Effector memory CD4-positive, alpha-beta T cell (primary cell): Measurements from ENCODE around the gene RNPEPL1.
A peak's percentile ranks its signal among the peaks of the same experiment; 100 is the strongest.

Experiments
- DNase-seq, 3 donors: peaks; one replicate each; pipeline ENCODE4 v3.0.0-alpha.2; 2020
- H3K27ac ChIP-seq: 2 replicates; pipeline ENCODE4 v1.7.0; 2013; ENCODE audit warnings: mild to moderate bottlenecking, low read length, moderate library complexity; ENCODE audit not compliant: insufficient read depth, poor library complexity, severe bottlenecking
- H3K27me3 ChIP-seq: replicated peaks from 2 replicates; pipeline ENCODE4 v1.7.0; 2013; ENCODE audit warnings: mild to moderate bottlenecking, low read length; ENCODE audit not compliant: insufficient read depth, control insufficient read depth, poor library complexity, severe bottlenecking
- H3K36me3 ChIP-seq: 2 replicates; pipeline ENCODE4 v1.7.0; 2013; ENCODE audit warnings: mild to moderate bottlenecking, low read length, moderate library complexity; ENCODE audit not compliant: control insufficient read depth, insufficient read depth
- H3K4me1 ChIP-seq: 2 replicates; pipeline ENCODE4 v1.7.0; 2013; ENCODE audit warnings: low read length, mild to moderate bottlenecking; ENCODE audit not compliant: control insufficient read depth, insufficient read depth, poor library complexity, severe bottlenecking
- H3K4me3 ChIP-seq: 2 replicates; pipeline ENCODE4 v1.7.0; 2013; ENCODE audit warnings: low read length, low read depth, mild to moderate bottlenecking; ENCODE audit not compliant: insufficient read depth, poor library complexity, severe bottlenecking
- H3K9me3 ChIP-seq: 2 replicates; pipeline ENCODE4 v1.7.0; 2013; ENCODE audit warnings: mild to moderate bottlenecking, low read length, moderate library complexity; ENCODE audit not compliant: control insufficient read depth

Gene RNPEPL1

DNA sequence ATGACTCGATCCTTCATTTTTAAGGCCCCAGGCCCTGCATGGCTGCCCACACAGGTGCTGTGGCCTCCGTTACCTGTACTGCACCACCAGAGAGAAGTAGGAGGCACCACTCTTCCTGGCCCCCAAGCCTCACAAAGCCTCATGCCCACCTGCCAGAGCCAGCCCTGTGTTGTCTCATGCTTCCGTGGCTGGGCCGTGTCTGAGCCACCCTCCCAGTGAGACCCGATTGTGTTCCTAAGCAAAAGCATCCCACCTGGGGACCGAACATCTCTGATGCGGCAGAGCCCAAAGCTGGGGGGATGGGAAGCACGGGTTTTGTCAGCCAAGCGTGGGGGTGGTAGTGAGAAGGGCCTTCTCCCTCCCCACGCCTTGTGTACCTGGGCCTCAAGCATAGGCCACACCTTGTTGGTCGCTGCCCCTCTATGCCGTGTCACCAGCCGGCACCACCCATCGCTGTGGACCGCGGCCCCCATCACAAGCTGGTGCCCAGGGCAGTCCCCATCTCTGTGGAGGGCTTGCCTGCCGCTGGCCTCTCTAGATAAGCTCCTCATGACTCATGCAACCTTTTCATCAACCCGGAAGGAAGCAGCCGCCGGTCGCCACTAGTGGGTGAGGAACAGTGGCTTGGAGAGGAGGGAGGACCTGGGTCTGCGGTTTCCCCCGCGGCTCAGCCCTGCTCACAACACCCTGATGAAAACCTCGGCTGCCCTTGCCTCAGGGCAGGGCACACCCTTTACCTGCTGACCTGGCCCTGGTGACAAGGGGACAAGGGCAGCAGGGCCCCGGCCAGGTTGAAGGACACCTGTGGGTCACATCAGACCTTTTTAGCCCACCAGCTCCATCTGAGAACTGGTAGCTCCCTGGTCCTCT is 2.7 kb upstream of the RNPEPL1 start:
- Histone ChIP-seq H3K9me3 (no peaks in the 10 kb centered on the region), H3K36me3 (no peaks in the 10 kb centered on the region), H3K27ac (peak overlapping the region; percentile 95), H3K4me3 (peak overlapping the region; percentile 51), H3K4me1 (peaks cover 81% of the 10 kb centered on the region), H3K27me3 (no peaks in the 10 kb centered on the region)
- DNase-seq: peak; percentile 90 to 95 (median 92)

DNA sequence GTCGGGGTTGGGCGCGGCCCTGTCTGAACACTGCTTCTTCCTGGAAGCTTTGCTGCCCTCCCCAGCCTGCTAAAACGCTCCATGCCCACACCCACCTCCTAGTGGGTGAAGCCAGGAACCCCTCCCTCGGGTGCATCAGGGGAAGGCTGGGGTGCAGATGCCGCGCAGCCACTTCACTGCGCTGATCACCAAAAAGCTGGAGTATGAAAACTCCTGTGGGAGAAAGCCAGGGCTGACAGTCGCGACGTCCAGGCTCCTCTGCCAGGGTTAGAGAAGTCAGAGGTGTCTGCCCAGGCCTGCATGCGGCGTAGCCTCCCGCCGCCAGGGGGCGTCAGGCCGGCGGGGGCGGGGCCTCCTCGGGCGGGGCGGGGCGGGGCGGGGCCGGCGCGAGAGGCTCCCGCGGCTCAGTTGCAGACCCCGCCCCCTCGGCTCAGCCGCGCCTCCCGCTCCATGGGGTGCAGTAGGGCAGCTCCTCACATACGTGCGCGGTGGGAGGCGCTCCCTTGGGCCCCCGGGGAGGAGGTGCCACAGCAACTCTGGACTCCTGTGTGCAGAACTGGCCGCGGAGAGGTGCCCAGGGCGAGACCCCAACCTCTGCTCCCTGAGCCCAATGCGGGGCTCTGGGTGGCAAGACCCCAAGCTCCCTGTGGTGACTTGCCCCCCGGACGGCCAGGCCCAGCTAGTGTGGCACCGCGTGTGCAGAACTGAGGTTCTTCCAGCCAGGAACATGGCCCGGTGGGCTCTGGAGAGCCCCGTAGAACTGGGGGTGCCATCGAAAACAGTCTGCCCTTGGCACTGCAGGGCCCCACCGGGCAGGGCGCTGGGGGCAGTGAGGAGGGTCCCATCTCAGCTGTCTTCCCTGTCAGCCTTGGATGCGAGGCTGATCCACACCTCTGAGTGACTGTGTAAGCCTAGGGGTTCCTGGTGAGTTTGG is 1.8 kb upstream of the RNPEPL1 start:
- Histone ChIP-seq H3K4me1 (peaks cover 85% of the 10 kb centered on the region), H3K27me3 (no peaks in the 10 kb centered on the region), H3K36me3 (peaks cover 3% of the 10 kb centered on the region), H3K4me3 (peak overlapping the region; percentile 63), H3K9me3 (no peaks in the 10 kb centered on the region), H3K27ac (peak overlapping the region; percentile 95)
- DNase-seq: peak; percentile 90 to 93 (median 92)

GRCh38 chr2:240567137-240567871 is 980 bp upstream of the RNPEPL1 start:
- peaks cover 10% of the 10 kb centered on the region for H3K36me3 ChIP-seq
- peak; percentile 43 to 49 (median 45) for DNase-seq
- H3K27me3 ChIP-seq: no peaks in the 10 kb centered on the region
- H3K4me3 ChIP-seq: peak overlapping the region; percentile 63
- H3K9me3 ChIP-seq: no peaks in the 10 kb centered on the region
- peak overlapping the region; percentile 95 for H3K27ac ChIP-seq
- peaks cover 81% of the 10 kb centered on the region for H3K4me1 ChIP-seq

GRCh38 chr2:240568678-240569522 is 616 bp downstream of the RNPEPL1 start:
- DNase-seq: peak; percentile 39 to 40 (median 39)
- peak overlapping the region; percentile 68 for H3K27ac ChIP-seq

DNA sequence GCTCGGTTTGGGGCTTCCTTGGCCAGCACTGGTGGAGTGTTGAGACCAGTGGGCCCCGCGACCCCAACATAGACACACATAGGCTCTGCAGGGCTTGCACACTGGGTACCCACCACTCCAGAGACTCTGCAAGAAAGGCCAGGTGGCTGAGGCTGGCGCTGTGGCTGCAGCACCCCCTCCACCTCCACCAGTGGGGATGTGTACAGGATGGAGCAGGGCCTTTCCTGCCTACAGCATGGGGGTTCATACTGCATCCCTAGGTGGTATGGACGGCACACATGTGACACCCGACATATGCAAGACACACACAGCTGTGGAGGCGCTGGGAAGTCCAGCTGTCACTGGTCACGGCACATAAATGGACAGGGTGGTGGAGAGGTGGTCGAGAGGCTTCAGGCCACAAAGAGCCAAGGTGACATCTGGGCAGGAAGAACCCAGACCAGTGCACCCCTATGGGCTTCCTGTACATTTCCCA is 1.3 kb downstream of the RNPEPL1 start:
- peak overlapping the region; percentile 77 for H3K4me3 ChIP-seq
- DNase-seq: no peak
- no peaks in the 10 kb centered on the region for H3K9me3 ChIP-seq
- H3K27me3 ChIP-seq: no peaks in the 10 kb centered on the region
- peaks cover 60% of the 10 kb centered on the region for H3K4me1 ChIP-seq
- peak overlapping the region; percentile 68 for H3K27ac ChIP-seq
- peaks cover 33% of the 10 kb centered on the region for H3K36me3 ChIP-seq

More at GRCh38 chr2:240568678-240569522, 616 bp downstream of the RNPEPL1 start:
- Histone ChIP-seq H3K4me3 (peak overlapping the region; percentile 77), H3K36me3 (peaks cover 26% of the 10 kb centered on the region), H3K4me1 (peaks cover 66% of the 10 kb centered on the region), H3K27me3 (no peaks in the 10 kb centered on the region), H3K9me3 (no peaks in the 10 kb centered on the region)

DNA sequence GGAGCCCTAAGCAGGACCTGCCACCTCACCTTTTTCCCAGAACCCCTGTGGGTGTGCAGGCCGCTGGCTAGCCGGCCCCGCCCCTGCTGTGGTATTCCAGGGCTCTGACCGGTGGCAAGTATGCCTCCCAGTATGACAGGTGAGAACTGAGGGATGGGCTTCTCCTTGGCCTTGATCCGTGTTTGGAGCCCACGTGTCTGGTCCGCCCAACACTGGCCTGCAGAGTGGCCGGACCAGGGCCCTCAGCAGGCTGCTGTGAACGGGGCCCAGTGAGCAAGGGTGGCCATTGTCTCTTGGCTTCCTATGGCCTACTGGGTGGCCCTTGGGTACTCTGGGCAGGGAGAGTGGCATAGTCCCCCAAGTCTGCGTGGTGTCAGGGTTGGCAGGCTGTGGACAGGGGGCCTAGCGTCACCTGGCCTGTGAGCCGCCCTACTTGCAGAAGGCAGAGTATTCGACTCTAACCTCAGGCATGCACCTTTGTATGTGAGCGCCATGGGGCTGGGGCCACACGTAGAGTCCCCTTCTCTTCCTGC is 1.8 kb downstream of the RNPEPL1 start:
- no peaks in the 10 kb centered on the region for H3K27me3 ChIP-seq
- peak overlapping the region; percentile 77 for H3K4me3 ChIP-seq
- peaks cover 55% of the 10 kb centered on the region for H3K4me1 ChIP-seq
- H3K27ac ChIP-seq: peak overlapping the region; percentile 40
- DNase-seq: no peak
- no peaks in the 10 kb centered on the region for H3K9me3 ChIP-seq
- H3K36me3 ChIP-seq: peaks cover 38% of the 10 kb centered on the region

DNA sequence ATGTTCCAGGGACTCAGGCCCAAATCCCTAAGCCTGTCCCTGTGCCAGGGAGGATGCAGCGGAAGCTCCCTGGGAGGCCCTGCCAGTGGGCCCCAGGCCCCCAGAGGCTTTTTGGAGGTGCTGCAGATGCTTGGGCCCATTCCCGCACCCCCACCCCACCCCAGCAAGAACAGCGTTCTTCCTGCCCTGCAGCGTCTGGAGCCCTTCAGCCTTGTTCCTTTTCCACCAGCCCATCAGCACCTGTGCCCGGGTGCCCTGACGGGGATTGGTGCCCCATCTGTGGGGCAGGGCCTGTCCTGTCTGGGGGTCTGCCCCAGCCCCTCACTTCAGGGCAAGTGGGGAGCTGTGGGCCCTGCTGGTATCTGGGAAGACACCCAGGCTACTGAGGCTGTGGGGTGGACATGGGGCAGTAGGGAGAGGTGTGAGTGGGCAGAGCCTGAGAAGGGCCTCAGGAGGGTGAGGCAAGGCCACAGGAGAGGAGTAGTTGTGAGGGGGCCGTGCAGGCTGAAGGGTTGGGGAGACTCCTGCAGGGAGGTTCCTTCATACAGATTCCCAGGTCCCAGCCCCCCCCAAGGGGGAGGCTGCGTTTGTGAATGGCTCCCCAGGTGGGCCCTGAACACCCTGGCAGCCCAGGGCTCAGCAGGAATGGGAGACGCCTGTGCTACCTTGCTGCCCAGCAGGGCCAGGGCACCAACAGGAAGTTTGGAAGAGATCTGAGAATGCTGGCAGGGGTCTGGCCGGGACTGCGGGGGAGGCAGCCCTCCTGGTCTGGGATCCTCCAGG is 2.4 kb downstream of the RNPEPL1 start:
- Histone ChIP-seq H3K9me3 (no peaks in the 10 kb centered on the region), H3K36me3 (peaks cover 44% of the 10 kb centered on the region)

GRCh38 chr2:240571314-240571973 is 3.2 kb downstream of the RNPEPL1 start:
- Histone ChIP-seq H3K4me3 (no peak overlapping the region), H3K36me3 (peaks cover 51% of the 10 kb centered on the region), H3K9me3 (no peaks in the 10 kb centered on the region), H3K27me3 (no peaks in the 10 kb centered on the region), H3K4me1 (peaks cover 44% of the 10 kb centered on the region), H3K27ac (no peak overlapping the region)
- no peak for DNase-seq

More for the DNA sequence above, 2.4 kb downstream of the RNPEPL1 start:
- peaks cover 49% of the 10 kb centered on the region for H3K4me1 ChIP-seq
- DNase-seq: no peak
- no peak overlapping the region for H3K4me3 ChIP-seq
- H3K27ac ChIP-seq: peak overlapping the region; percentile 40
- H3K27me3 ChIP-seq: no peaks in the 10 kb centered on the region
